Transverse colon (tissue), 3 donors: ENCODE measurements around the gene TMEM91.

ENCODE experiments used
- EP300 ChIP-seq: sonication (generic); formaldehyde crosslinking; IDR thresholded peaks from one replicate; pipeline ENCODE4 v1.6.1; 2017; ENCODE audit warnings: antibody characterized with exemption, low read depth
- POLR2AphosphoS5 ChIP-seq, 3 donors: sonication (generic); formaldehyde crosslinking; IDR thresholded peaks; one replicate each; pipeline ENCODE4 v1.6.1; 2016; ENCODE audit warnings: antibody characterized with exemption in 3 of 3

- TF ChIP-seq POLR2AphosphoS5 (IDR thresholded peaks at IDR 0.05), result no peak
- TF ChIP-seq EP300, result no peak
Observed at GRCh38 chr19:41414461-41414860, 38.1 kb downstream of the TMEM91 start.
